Neural cell (in vitro differentiated cells): ENCODE measurements around the gene MARVELD1. TPM values are rescaled to one million over a fixed set of nuclear protein-coding genes. Genes with fewer than 3 reads are reported as not detected.

Experiments used
- H2AFZ ChIP-seq: fragments of 200-600, 300-800 bp; sonication (generic), shearing (Covaris generic); 2 replicates; pipeline ENCODE4 v1.6.0; 2014; ENCODE audit warnings: low read depth, mild to moderate bottlenecking, antibody characterized with exemption, low read length, moderate library complexity
- H3F3A ChIP-seq: fragments of 200-600 bp; shearing (Covaris generic); 2 replicates; pipeline ENCODE4 v1.6.1; 2016; ENCODE audit warnings: mild to moderate bottlenecking, moderate library complexity, mixed read lengths, antibody characterized with exemption, low read length; ENCODE audit not compliant: insufficient read depth, poor library complexity, severe bottlenecking
- H3K27ac ChIP-seq: fragments of 200-600, 300-800 bp; sonication (generic), shearing (Covaris generic); 2 replicates; pipeline ENCODE4 v1.5.1; 2014; ENCODE audit warnings: mild to moderate bottlenecking, low read length, moderate library complexity
- H3K27me3 ChIP-seq: fragments of 300-800, 200-600 bp; sonication (generic), shearing (Covaris generic); 2 replicates; pipeline ENCODE4 v1.6.0; 2014; ENCODE audit warnings: mild to moderate bottlenecking, low read depth, low read length, moderate library complexity; ENCODE audit not compliant: insufficient read depth
- H3K36me3 ChIP-seq: fragments of 300-800, 200-600 bp; sonication (generic), shearing (Covaris generic); 2 replicates; pipeline ENCODE4 v1.5.1; 2014; ENCODE audit warnings: mild to moderate bottlenecking, antibody characterized with exemption, low read length, moderate library complexity; ENCODE audit not compliant: insufficient read depth
- H3K4me2 ChIP-seq: fragments of 300-800, 200-600 bp; sonication (generic), shearing (Covaris generic); 2 replicates; pipeline ENCODE4 v1.6.0; 2014; ENCODE audit warnings: mild to moderate bottlenecking, low read length
- H3K4me3 ChIP-seq: fragments of 300-800, 200-600 bp; sonication (generic), shearing (Covaris generic); 2 replicates; pipeline ENCODE4 v1.5.1; 2014; ENCODE audit warnings: mild to moderate bottlenecking, low read length, moderate library complexity
- H3K79me2 ChIP-seq: fragments of 200-600 bp; shearing (Covaris generic); replicated peaks from 2 replicates; pipeline ENCODE4 v1.6.0; 2014; ENCODE audit warnings: mild to moderate bottlenecking, low read length, moderate library complexity; ENCODE audit not compliant: insufficient read depth
- H3K9ac ChIP-seq: fragments of 300-800, 200-600 bp; sonication (generic), shearing (Covaris generic); 2 replicates; pipeline ENCODE4 v1.6.1; 2016; ENCODE audit warnings: mild to moderate bottlenecking, low read length, mixed read lengths
- H3K9me2 ChIP-seq: fragments of 200-600 bp; shearing (Covaris generic); 2 replicates; pipeline ENCODE4 v1.6.1; 2016; ENCODE audit warnings: mild to moderate bottlenecking, low read length, mixed read lengths; ENCODE audit not compliant: insufficient read depth
- H3K9me3 ChIP-seq: fragments of 200-600, 300-800 bp; sonication (generic), shearing (Covaris generic); 2 replicates; pipeline ENCODE4 v1.6.1; 2016; ENCODE audit warnings: mild to moderate bottlenecking, mixed run types, low read length, moderate library complexity, mixed read lengths
- H4K20me1 ChIP-seq: fragments of 200-600 bp; shearing (Covaris generic); 2 replicates; pipeline ENCODE4 v1.6.1; 2016; ENCODE audit warnings: mild to moderate bottlenecking, mixed run types; ENCODE audit not compliant: insufficient read depth
- EP300 ChIP-seq: fragments of 450-650 bp; conservative IDR thresholded peaks from 2 replicates; pipeline ENCODE4 v1.6.1; 2014; ENCODE audit warnings: antibody characterized with exemption, mild to moderate bottlenecking, moderate library complexity; ENCODE audit not compliant: poor library complexity, severe bottlenecking
- EZH2 ChIP-seq: fragments of 200-600, 300-800 bp; shearing (Covaris generic), sonication (generic); IDR thresholded peaks from 2 replicates; pipeline ENCODE4 v1.6.1; 2014; ENCODE audit warnings: antibody characterized with exemption, low read length, borderline replicate concordance, mild to moderate bottlenecking; ENCODE audit not compliant: insufficient read depth, poor library complexity, severe bottlenecking
- MXI1 ChIP-seq: fragments of 450-650 bp; conservative IDR thresholded peaks from 2 replicates; pipeline ENCODE4 v1.6.1; 2014; ENCODE audit warnings: antibody characterized with exemption, mild to moderate bottlenecking; ENCODE audit not compliant: poor library complexity, severe bottlenecking
- POLR2AphosphoS5 ChIP-seq: IDR thresholded peaks from 2 replicates; pipeline ENCODE4 v1.6.1; 2012
- RAD21 ChIP-seq: fragments of 450-650 bp; conservative IDR thresholded peaks from 2 replicates; pipeline ENCODE4 v1.6.1; 2014; ENCODE audit warnings: antibody characterized with exemption, mild to moderate bottlenecking, moderate library complexity
- SMC3 ChIP-seq: fragments of 450-650 bp; conservative IDR thresholded peaks from 2 replicates; pipeline ENCODE4 v1.6.1; 2014; ENCODE audit warnings: antibody characterized with exemption, mild to moderate bottlenecking, moderate library complexity; ENCODE audit not compliant: poor library complexity
- TAF1 ChIP-seq: IDR thresholded peaks from 2 replicates; pipeline ENCODE4 v1.6.1; 2012; ENCODE audit warnings: low read depth
- polyA plus RNA-seq: library from polyadenylated mRNA; depleted of rRNA; stranded (reverse); fragments of >200 nt; gene quantifications from 2 replicates; pipeline ENCODE4 v1.2.3, GENCODE V29; 2014
- TF ChIP-seq, protein P1 (sequence below): IDR thresholded peaks from 2 replicates; pipeline ENCODE4 v1.6.1; 2012; ENCODE audit warnings: borderline replicate concordance
- TF ChIP-seq, protein P2 (sequence below): fragments of 450-650 bp; IDR thresholded peaks from 2 replicates; pipeline ENCODE4 v1.5.1; 2014; ENCODE audit warnings: antibody characterized with exemption, mild to moderate bottlenecking, moderate library complexity; ENCODE audit not compliant: poor library complexity, severe bottlenecking

The MARVELD1 gene
- polyA plus RNA-seq, 1 donor from 2014 or later = 2.3 TPM

DNA sequence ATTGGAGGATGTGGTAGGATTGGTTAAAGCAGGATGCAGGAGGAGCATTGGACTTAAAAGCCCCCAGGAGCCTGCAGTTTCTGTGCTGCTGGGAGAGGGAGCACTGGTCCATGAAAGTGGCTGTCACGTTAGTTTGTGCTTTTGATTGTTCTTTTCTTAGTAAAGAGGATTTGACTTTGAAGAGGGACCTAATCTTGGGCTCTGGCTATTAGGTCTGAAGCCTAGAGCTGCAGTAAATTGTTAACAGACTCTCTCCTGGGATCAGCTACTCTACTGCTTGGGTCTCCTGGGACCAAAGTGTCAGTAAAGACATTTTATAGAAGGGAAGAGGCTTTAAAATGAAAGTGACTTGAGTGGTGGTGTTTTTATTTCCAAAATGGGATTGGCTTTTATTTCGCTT, 27.1 kb downstream of the MARVELD1 start:
- Histone ChIP-seq H3K79me2 (peaks cover 29% of the 10 kb centered on the region), H3K27me3 (no peaks in the 10 kb centered on the region), H3K36me3 (no peaks in the 10 kb centered on the region), H3F3A (no peaks in the 10 kb centered on the region), H3K4me2 (no peak overlapping the region), H3K4me3 (no peak overlapping the region), H4K20me1 (no peaks in the 10 kb centered on the region), H3K9me2 (no peaks in the 10 kb centered on the region), H3K9ac (no peak overlapping the region), H2AFZ (no peak overlapping the region), H3K27ac (no peak overlapping the region), H3K9me3 (no peaks in the 10 kb centered on the region)
- TF ChIP-seq EZH2 (no peak), MXI1 (no peak), EP300 (no peak), RAD21 (no peak), POLR2AphosphoS5 (no peak), SMC3 (no peak), TAF1 (no peak)
- TF ChIP-seq, protein P1, sequence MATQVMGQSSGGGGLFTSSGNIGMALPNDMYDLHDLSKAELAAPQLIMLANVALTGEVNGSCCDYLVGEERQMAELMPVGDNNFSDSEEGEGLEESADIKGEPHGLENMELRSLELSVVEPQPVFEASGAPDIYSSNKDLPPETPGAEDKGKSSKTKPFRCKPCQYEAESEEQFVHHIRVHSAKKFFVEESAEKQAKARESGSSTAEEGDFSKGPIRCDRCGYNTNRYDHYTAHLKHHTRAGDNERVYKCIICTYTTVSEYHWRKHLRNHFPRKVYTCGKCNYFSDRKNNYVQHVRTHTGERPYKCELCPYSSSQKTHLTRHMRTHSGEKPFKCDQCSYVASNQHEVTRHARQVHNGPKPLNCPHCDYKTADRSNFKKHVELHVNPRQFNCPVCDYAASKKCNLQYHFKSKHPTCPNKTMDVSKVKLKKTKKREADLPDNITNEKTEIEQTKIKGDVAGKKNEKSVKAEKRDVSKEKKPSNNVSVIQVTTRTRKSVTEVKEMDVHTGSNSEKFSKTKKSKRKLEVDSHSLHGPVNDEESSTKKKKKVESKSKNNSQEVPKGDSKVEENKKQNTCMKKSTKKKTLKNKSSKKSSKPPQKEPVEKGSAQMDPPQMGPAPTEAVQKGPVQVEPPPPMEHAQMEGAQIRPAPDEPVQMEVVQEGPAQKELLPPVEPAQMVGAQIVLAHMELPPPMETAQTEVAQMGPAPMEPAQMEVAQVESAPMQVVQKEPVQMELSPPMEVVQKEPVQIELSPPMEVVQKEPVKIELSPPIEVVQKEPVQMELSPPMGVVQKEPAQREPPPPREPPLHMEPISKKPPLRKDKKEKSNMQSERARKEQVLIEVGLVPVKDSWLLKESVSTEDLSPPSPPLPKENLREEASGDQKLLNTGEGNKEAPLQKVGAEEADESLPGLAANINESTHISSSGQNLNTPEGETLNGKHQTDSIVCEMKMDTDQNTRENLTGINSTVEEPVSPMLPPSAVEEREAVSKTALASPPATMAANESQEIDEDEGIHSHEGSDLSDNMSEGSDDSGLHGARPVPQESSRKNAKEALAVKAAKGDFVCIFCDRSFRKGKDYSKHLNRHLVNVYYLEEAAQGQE = no peak
- TF ChIP-seq, protein P2, sequence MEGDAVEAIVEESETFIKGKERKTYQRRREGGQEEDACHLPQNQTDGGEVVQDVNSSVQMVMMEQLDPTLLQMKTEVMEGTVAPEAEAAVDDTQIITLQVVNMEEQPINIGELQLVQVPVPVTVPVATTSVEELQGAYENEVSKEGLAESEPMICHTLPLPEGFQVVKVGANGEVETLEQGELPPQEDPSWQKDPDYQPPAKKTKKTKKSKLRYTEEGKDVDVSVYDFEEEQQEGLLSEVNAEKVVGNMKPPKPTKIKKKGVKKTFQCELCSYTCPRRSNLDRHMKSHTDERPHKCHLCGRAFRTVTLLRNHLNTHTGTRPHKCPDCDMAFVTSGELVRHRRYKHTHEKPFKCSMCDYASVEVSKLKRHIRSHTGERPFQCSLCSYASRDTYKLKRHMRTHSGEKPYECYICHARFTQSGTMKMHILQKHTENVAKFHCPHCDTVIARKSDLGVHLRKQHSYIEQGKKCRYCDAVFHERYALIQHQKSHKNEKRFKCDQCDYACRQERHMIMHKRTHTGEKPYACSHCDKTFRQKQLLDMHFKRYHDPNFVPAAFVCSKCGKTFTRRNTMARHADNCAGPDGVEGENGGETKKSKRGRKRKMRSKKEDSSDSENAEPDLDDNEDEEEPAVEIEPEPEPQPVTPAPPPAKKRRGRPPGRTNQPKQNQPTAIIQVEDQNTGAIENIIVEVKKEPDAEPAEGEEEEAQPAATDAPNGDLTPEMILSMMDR = no peak

DNA sequence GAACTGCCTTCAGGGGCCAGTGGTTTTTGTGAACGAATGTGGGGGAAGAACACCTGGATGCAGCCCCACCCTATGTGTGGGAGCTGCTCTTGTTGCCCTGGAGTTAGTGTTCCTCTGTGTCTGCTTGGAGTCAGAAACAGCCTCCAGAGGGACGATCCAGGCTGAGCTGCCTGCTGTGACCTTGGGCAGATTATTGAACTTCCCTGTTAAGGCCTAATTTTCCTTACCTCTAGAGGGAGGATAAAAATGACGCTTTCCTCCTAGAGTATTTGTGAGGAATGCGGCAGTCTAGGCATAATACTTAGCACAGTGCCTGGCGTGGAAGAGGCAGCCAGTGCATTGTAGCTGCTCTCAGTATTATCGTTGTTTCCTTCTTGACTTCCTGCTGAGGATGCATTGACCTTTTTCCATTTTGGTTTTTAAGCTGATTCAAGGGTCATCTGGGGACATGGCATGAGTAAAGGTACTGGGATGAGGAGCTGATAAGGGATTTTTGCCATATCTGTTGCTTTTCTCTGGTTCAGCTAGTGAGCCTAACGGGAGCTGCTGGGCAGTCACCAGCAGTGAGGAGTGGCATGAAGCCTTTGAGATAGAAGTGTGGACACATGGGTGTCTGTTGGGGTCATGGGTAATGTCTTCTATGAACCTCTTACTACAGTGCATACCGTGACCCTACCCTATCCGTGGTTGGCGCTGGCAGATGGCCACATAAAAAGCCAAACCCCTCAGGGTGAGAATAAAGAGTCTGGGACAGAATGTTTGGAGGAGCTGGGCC, 29.8 kb downstream of the MARVELD1 start:
- no peaks in the 10 kb centered on the region for H3K36me3 ChIP-seq
- H3K27ac ChIP-seq = no peak overlapping the region
- no peaks in the 10 kb centered on the region for H3K9me2 ChIP-seq
- H2AFZ ChIP-seq = no peak overlapping the region
- H3K79me2 ChIP-seq = peaks cover 17% of the 10 kb centered on the region
- H3K4me3 ChIP-seq = no peak overlapping the region
- no peaks in the 10 kb centered on the region for H4K20me1 ChIP-seq
- TF ChIP-seq EZH2 (no peak), RAD21 (no peak), MXI1 (no peak), POLR2AphosphoS5 (no peak), SMC3 (no peak), EP300 (no peak), TAF1 (no peak)
- TF ChIP-seq, protein P2 = no peak
- TF ChIP-seq, protein P1 = no peak
- H3K9ac ChIP-seq = no peak overlapping the region
- no peaks in the 10 kb centered on the region for H3K9me3 ChIP-seq
- H3F3A ChIP-seq = no peaks in the 10 kb centered on the region
- H3K4me2 ChIP-seq = no peak overlapping the region
- H3K27me3 ChIP-seq = no peaks in the 10 kb centered on the region
